IMR-90 (cell line): ENCODE results near the gene RBPJ. TPM values are rescaled to one million over a fixed set of nuclear protein-coding genes. Genes with fewer than 3 reads are reported as not detected.
A peak's percentile ranks its signal among the peaks of the same experiment; 100 is the strongest.

Experiments used
- ATAC-seq: fragments of 200-7000 bp; cut with Tn5 transposase; 2 replicates; pipeline ENCODE4 v1.9.1; 2020; ENCODE audit warnings: low read depth, mild to moderate bottlenecking, moderate library complexity
- BruUV-seq: library from RNA; stranded (reverse); fragments of 400-500 nt; replicated peaks from 2 replicates; lab custom pipeline; 2021; lab: Mats Ljungman, UMichigan
- CTCF ChIA-PET: fragments of 300-600 bp; formaldehyde crosslinking; extraction: SDS; loops from one replicate; lab custom pipeline; 2021; ENCODE audit warnings: antibody characterized with exemption; lab: Yijun Ruan, JAX
- POLR2A ChIA-PET: fragments of 300-600 bp; sonication (Branson Sonifier 250); formaldehyde crosslinking; loops from one replicate; lab custom pipeline; 2022; ENCODE audit warnings: antibody characterized with exemption; ENCODE audit not compliant: unreplicated experiment; lab: Charles Lee
- DNase-seq: peaks from one replicate; pipeline ENCODE4 v3.0.0; 2013
- H2AFZ ChIP-seq: replicated peaks from 2 replicates; pipeline ENCODE3; 2013; ENCODE audit warnings: low read length, mild to moderate bottlenecking; ENCODE audit not compliant: poor library complexity
- H2AK5ac ChIP-seq: 2 replicates; pipeline ENCODE4 v1.6.1; 2013; ENCODE audit warnings: low read depth, low read length, inconsistent platforms
- H2AK9ac ChIP-seq: replicated peaks from 2 replicates; pipeline ENCODE3; 2013; ENCODE audit warnings: mild to moderate bottlenecking, low read depth, low read length, moderate library complexity; ENCODE audit not compliant: poor library complexity
- H2BK120ac ChIP-seq: 2 replicates; pipeline ENCODE4 v1.6.1; 2013; ENCODE audit warnings: low read depth, low read length, inconsistent platforms
- H2BK15ac ChIP-seq: 3 replicates; pipeline ENCODE4 v1.6.1; 2013; ENCODE audit warnings: low read depth, low read length, inconsistent platforms
- H2BK20ac ChIP-seq: 2 replicates; pipeline ENCODE4 v1.6.1; 2013; ENCODE audit warnings: low read depth, mild to moderate bottlenecking, inconsistent platforms, low read length, moderate library complexity
- H2BK5ac ChIP-seq: 2 replicates; pipeline ENCODE4 v1.6.1; 2013; ENCODE audit warnings: mild to moderate bottlenecking, low read depth, low read length, inconsistent platforms; ENCODE audit not compliant: poor library complexity, severe bottlenecking
- H3K14ac ChIP-seq: replicated peaks from 2 replicates; pipeline ENCODE4 v1.6.1; 2013; ENCODE audit warnings: low read depth, low read length, inconsistent platforms
- H3K18ac ChIP-seq: 2 replicates; pipeline ENCODE4 v1.6.1; 2013; ENCODE audit warnings: low read depth, low read length, control low read depth
- H3K23ac ChIP-seq: 2 replicates; pipeline ENCODE4 v1.6.1; 2013; ENCODE audit warnings: low read depth, low read length, inconsistent platforms
- H3K27ac ChIP-seq: 2 replicates; pipeline ENCODE4 v1.5.1; 2013; ENCODE audit warnings: mild to moderate bottlenecking, control low read depth, low read length; ENCODE audit not compliant: insufficient read depth
- H3K27me3 ChIP-seq: 2 replicates; pipeline ENCODE4 v1.6.1; 2013; ENCODE audit warnings: low read length; ENCODE audit not compliant: control insufficient read depth, insufficient read depth
- H3K36me3 ChIP-seq: 2 replicates; pipeline ENCODE4 v1.6.1; 2013; ENCODE audit warnings: low read length, mixed read lengths; ENCODE audit not compliant: control insufficient read depth, insufficient read depth
- H3K4ac ChIP-seq: 2 replicates; pipeline ENCODE4 v1.6.1; 2013; ENCODE audit warnings: low read depth, low read length, inconsistent platforms
- H3K4me1 ChIP-seq: 2 replicates; pipeline ENCODE4 v1.6.1; 2013; ENCODE audit warnings: low read length, mixed read lengths; ENCODE audit not compliant: control insufficient read depth, insufficient read depth
- H3K4me2 ChIP-seq: 2 replicates; pipeline ENCODE4 v1.6.1; 2013; ENCODE audit warnings: low read depth, mild to moderate bottlenecking, control low read depth, low read length, moderate library complexity
- H3K4me3 ChIP-seq: 2 replicates; pipeline ENCODE4 v1.5.1; 2013; ENCODE audit warnings: low read depth, mild to moderate bottlenecking, control low read depth, low read length, moderate library complexity; ENCODE audit not compliant: insufficient read depth
- H3K56ac ChIP-seq: 2 replicates; pipeline ENCODE4 v1.6.1; 2013; ENCODE audit warnings: low read length, inconsistent platforms; ENCODE audit not compliant: insufficient read depth; ENCODE audit errors: extremely low read depth
- H3K79me1 ChIP-seq, 2 experiments: 2 replicates each; pipeline ENCODE4 v1.6.1; 2013; ENCODE audit warnings: low read length in 2 of 2, inconsistent platforms in 1 of 2, low read depth in 1 of 2
- H3K9ac ChIP-seq: 2 replicates; pipeline ENCODE4 v1.6.1; 2013; ENCODE audit warnings: low read depth, low read length, control low read depth
- H3K9me1 ChIP-seq: 2 replicates; pipeline ENCODE4 v1.6.1; 2013; ENCODE audit warnings: low read length, inconsistent platforms; ENCODE audit not compliant: insufficient read depth
- H3K9me3 ChIP-seq: 2 replicates; pipeline ENCODE4 v1.6.1; 2013; ENCODE audit warnings: low read length; ENCODE audit not compliant: control insufficient read depth, insufficient read depth
- H4K20me1 ChIP-seq: 2 replicates; pipeline ENCODE4 v1.6.1; 2013; ENCODE audit warnings: low read length, inconsistent platforms; ENCODE audit not compliant: insufficient read depth
- H4K5ac ChIP-seq: 2 replicates; pipeline ENCODE4 v1.6.1; 2013; ENCODE audit warnings: mild to moderate bottlenecking, low read depth, low read length, control low read depth
- H4K8ac ChIP-seq, 2 experiments: 2 replicates each; pipeline ENCODE4 v1.6.1; 2013; ENCODE audit warnings: low read depth in 2 of 2, low read length in 2 of 2, control low read depth in 1 of 2, inconsistent platforms in 1 of 2
- H4K91ac ChIP-seq: 2 replicates; pipeline ENCODE4 v1.6.1; 2013; ENCODE audit warnings: low read depth, low read length, inconsistent platforms; ENCODE audit not compliant: insufficient read depth
- BHLHE40 ChIP-seq: fragments of 150-350 bp; IDR thresholded peaks from 2 replicates; pipeline ENCODE4 v1.6.1; 2016; ENCODE audit warnings: mild to moderate bottlenecking, low read depth, low read length
- CHD1 ChIP-seq: IDR thresholded peaks from 2 replicates; pipeline ENCODE4 v1.6.1; 2012; ENCODE audit warnings: low read depth, low read length, improper control_type of control experiment
- FOS ChIP-seq: fragments of 150-350 bp; IDR thresholded peaks from 2 replicates; pipeline ENCODE4 v1.6.1; 2016; ENCODE audit warnings: low read depth, low read length
- MAFK ChIP-seq: IDR thresholded peaks from 2 replicates; pipeline ENCODE4 v1.6.1; 2012; ENCODE audit warnings: low read depth, low read length, improper control_type of control experiment
- MAZ ChIP-seq: IDR thresholded peaks from 2 replicates; pipeline ENCODE4 v1.6.1; 2012; ENCODE audit warnings: low read depth, mild to moderate bottlenecking, low read length, improper control_type of control experiment, moderate library complexity, borderline replicate concordance
- POLR2A ChIP-seq: IDR thresholded peaks from 2 replicates; pipeline ENCODE4 v1.6.1; 2012; ENCODE audit warnings: mild to moderate bottlenecking, low read depth, low read length
- RAD21 ChIP-seq: IDR thresholded peaks from 2 replicates; pipeline ENCODE4 v1.6.1; 2012; ENCODE audit warnings: low read length, improper control_type of control experiment
- RFX5 ChIP-seq: IDR thresholded peaks from 2 replicates; pipeline ENCODE4 v1.8.0; 2012; ENCODE audit warnings: low read depth, mild to moderate bottlenecking, low read length, moderate library complexity
- SMC3 ChIP-seq: fragments of 150-350 bp; IDR thresholded peaks from 2 replicates; pipeline ENCODE4 v1.6.1; 2016; ENCODE audit warnings: low read depth, mild to moderate bottlenecking, antibody characterized with exemption, low read length, moderate library complexity
- WGBS, 2 experiments: methylation state at CpG; one replicate each; pipeline versions ENCODE4 v1.1.5 to v1.1.7; 2013; ENCODE audit warnings: missing lambda C conversion rate in 2 of 2; ENCODE audit not compliant: insufficient read length in 1 of 2; ENCODE audit errors: extremely low coverage in 2 of 2; 5-methylcytosine and 5-hydroxymethylcytosine counted together
- dilution Hi-C: fragments of 300-500 bp; cut with HindIII; formaldehyde crosslinking; loops from one replicate; pipeline ENCODE4 v1.14.3; 2018; ENCODE audit warnings: low sequenced_read_pairs; ENCODE audit not compliant: unreplicated experiment
- in situ Hi-C: fragments of 300-500 bp; cut with MboI; formaldehyde crosslinking; loops from 3 replicates; pipeline ENCODE4 v1.14.3; 2019; ENCODE audit warnings: low sequenced_read_pairs, inconsistent platforms, mixed read lengths
- intact Hi-C: fragments of 100-400 bp; cut with micrococcal nuclease; formaldehyde crosslinking; loops from 2 replicates; pipeline ENCODE4 v1.10.0; 2022
- polyA plus RNA-seq, 3 experiments: library from polyadenylated mRNA; depleted of rRNA; stranded (reverse); fragments of >200 nt; gene quantifications; 2 replicates each; pipeline ENCODE4 v1.2.3, GENCODE V29; 2012; ENCODE audit warnings: low replicate concordance in 1 of 3
- total RNA-seq: library from RNA; depleted of rRNA; stranded (reverse); fragments of >200 nt; gene quantifications from 2 replicates; pipeline ENCODE4 v1.2.3, GENCODE V29; 2012
- TF ChIP-seq, protein P1 (sequence below): conservative IDR thresholded peaks from 2 replicates; pipeline ENCODE4 v1.5.1; 2012; ENCODE audit warnings: mild to moderate bottlenecking, low read depth, low read length, improper control_type of control experiment

Gene RBPJ
- total and polyA plus RNA-seq, 2 of the 4 experiments (the other 2 are of a cell fraction) = 50.3 to 148 TPM

DNA sequence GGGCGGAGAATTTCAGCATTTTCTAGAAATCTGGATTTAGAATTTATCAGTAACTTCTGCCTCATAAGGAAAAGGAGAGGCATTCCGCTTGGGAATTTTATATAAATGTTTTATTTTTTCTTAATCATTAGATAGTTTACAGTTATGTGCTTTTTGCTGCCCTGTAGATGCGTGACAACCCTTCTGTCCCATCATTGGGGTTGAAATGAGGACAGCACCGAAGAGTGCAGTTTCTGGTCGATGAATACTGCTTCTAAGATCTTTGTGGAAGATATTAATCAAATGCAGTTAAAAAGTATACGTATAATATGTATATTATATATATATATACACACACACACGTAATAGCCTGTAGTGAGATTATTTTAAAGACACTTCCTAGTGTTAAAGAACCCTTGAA is 1.5 kb downstream of the RBPJ start:
- Histone ChIP-seq H3K56ac (peak overlapping the region; percentile 78; the same call in 1 of the 2 replicates), H3K23ac (peak overlapping the region; percentile 99; the same call in 1 of the 2 replicates), H3K79me1 (peaks cover 3 to 30% of the 10 kb centered on the region in 2 experiments; a peak in 2 of 4 replicates), H3K4me1 (peaks cover 7% of the 10 kb centered on the region; the same call in 1 of the 2 replicates), H2BK5ac (peak overlapping the region; percentile 83), H3K14ac (peak overlapping the region; percentile 95; the same call in 1 of the 2 replicates), H2AK9ac (no peak overlapping the region), H2BK20ac (no peak overlapping the region), H3K4ac (peak overlapping the region; percentile 95; the same call in 1 of the 2 replicates), H2AK5ac (no peak overlapping the region; the same call in 1 of the 2 replicates), H4K91ac (no peak overlapping the region), H2BK120ac (peak overlapping the region; percentile 66), H4K8ac (0 out of 4 replicates have a peak overlapping the region, but pooled peaks of 1 of the 2 experiments have one; percentile 78), H4K5ac (peak overlapping the region; percentile 96; the same call in 1 of the 2 replicates), H3K4me2 (peak overlapping the region; percentile 78), H3K36me3 (no peaks in the 10 kb centered on the region), H3K9me1 (peaks cover 3% of the 10 kb centered on the region; the same call in 1 of the 2 replicates), H3K27me3 (no peaks in the 10 kb centered on the region), H3K18ac (peak overlapping the region; percentile 76), H4K20me1 (peaks cover 42% of the 10 kb centered on the region), H2AFZ (no peak overlapping the region), H3K9ac (peak overlapping the region; percentile 94), H2BK15ac (peak overlapping the region; percentile 3; the same call in 1 of the 3 replicates), H3K9me3 (no peaks in the 10 kb centered on the region), H3K27ac (peak overlapping the region; percentile 93; the same call in 1 of the 2 replicates), H3K4me3 (peak overlapping the region; percentile 100)
- BruUV-seq = no TSS peak
- ATAC-seq (no peak), DNase-seq (no peak)
- ChIA-PET POLR2A (interaction anchor here (0.6 kb wide), 1 partner anchor 280 kb away, joined by 14 read pairs; no protein-coding TSS in a partner anchor), CTCF (interaction anchor here (0.6 to 1.0 kb wide), 2 partner anchors 90 to 266 kb away, joined by 3 read pairs; no protein-coding TSS in a partner anchor)
- in situ Hi-C loops = loop anchor here (5.0 to 10.0 kb wide), 4 partner anchors 148 to 402 kb away; no protein-coding TSS in a partner anchor
- dilution Hi-C loops = no loop called here
- intact Hi-C loops = loop anchor here (1.0 to 10.0 kb wide), 6 partner anchors 85 to 686 kb away; partner anchors contain the start of gene STIM2
- TF ChIP-seq FOS = no peak
- TF ChIP-seq MAZ = no peak
- TF ChIP-seq POLR2A = no peak
- TF ChIP-seq RAD21 = no peak
- no peak for TF ChIP-seq MAFK
- no peak for TF ChIP-seq BHLHE40
- no peak for TF ChIP-seq SMC3
- TF ChIP-seq, protein P1, sequence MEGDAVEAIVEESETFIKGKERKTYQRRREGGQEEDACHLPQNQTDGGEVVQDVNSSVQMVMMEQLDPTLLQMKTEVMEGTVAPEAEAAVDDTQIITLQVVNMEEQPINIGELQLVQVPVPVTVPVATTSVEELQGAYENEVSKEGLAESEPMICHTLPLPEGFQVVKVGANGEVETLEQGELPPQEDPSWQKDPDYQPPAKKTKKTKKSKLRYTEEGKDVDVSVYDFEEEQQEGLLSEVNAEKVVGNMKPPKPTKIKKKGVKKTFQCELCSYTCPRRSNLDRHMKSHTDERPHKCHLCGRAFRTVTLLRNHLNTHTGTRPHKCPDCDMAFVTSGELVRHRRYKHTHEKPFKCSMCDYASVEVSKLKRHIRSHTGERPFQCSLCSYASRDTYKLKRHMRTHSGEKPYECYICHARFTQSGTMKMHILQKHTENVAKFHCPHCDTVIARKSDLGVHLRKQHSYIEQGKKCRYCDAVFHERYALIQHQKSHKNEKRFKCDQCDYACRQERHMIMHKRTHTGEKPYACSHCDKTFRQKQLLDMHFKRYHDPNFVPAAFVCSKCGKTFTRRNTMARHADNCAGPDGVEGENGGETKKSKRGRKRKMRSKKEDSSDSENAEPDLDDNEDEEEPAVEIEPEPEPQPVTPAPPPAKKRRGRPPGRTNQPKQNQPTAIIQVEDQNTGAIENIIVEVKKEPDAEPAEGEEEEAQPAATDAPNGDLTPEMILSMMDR = no peak
- no peak for TF ChIP-seq RFX5
- no peak for TF ChIP-seq CHD1
- WGBS, 2 experiments = no CpG with 5 or more reads among the region's 7 CpGs
